ENCODE data around the gene PPFIBP1.
"Not testable (repeated sequence)": the region's sequence is repeated elsewhere in the genome, so short reads cannot be mapped to it uniquely, and the experiment has no call there.

GRCh38 chr12:27582445-27582844 is 58.4 kb downstream of the PPFIBP1 start:
- not testable (repeated sequence) for TF ChIP-seq CTCF (IDR thresholded peaks at IDR 0.05); POLR2AphosphoS5 (IDR thresholded peaks at IDR 0.05; ENCODE audit: low read depth, low read length); REST (IDR thresholded peaks at IDR 0.05; ENCODE audit: insufficient read depth in 1 of 2, low read depth in 2 of 2, low read length in 1 of 2); SIN3A (IDR thresholded peaks at IDR 0.05; ENCODE audit: borderline replicate concordance, insufficient read depth, low read depth, low read length); TCF7L2 (IDR thresholded peaks at IDR 0.05; ENCODE audit: low read depth, low read length)
